ENCODE data around the gene MEF2C. TPM values are rescaled to one million over a fixed set of nuclear protein-coding genes. Genes with fewer than 3 reads are reported as not detected.

MEF2C gene
- total RNA-seq, 1 experiment from 2014 or later: 13.0 TPM

GRCh38 chr5:88787856-88788255, 95.1 kb downstream of the MEF2C start:
- CTCF ChIA-PET: no interaction called here
- intact Hi-C loops (cut with micrococcal nuclease): loop anchor here (5.0 kb wide), 1 partner anchor 94 kb away; the partner anchor contains the start of gene MEF2C
- no peaks in the 10 kb centered on the region for H3K36me3 ChIP-seq (ENCODE audit: control insufficient read depth in 1 of 2, insufficient read depth in 2 of 2, low read length in 2 of 2)
- no peak overlapping the region for H3K4me3 ChIP-seq (replicated peaks in 1 of 2; ENCODE audit: low read depth in 1 of 2, low read length in 2 of 2)
- H3K9ac ChIP-seq (ENCODE audit: low read length): no peak overlapping the region
- no peaks in the 10 kb centered on the region for H3K9me2 ChIP-seq (ENCODE audit: insufficient read depth)
- H3K79me2 ChIP-seq (ENCODE audit: insufficient read depth, low read length): no peaks in the 10 kb centered on the region
- no peak for TF ChIP-seq CEBPB (IDR thresholded peaks at IDR 0.05; ENCODE audit: low read depth)
- 0 out of 2 replicates have a peak, but pooled peaks have one; percentile 17 for TF ChIP-seq FOSL1 (IDR thresholded peaks at IDR 0.05; ENCODE audit: low read depth)
- no peak for TF ChIP-seq MAX (IDR thresholded peaks at IDR 0.05)
- no peak for TF ChIP-seq POLR2AphosphoS5 (IDR thresholded peaks at IDR 0.05; ENCODE audit: low read depth, low read length)
- POLR2A ChIA-PET: no interaction called here
- H3K27me3 ChIP-seq (ENCODE audit: insufficient read depth, low read length): no peaks in the 10 kb centered on the region
- H3K4me2 ChIP-seq (ENCODE audit: low read length): peak overlapping the region; percentile 33
- peaks cover 25 to 37% of the 10 kb centered on the region in 2 experiments for H3K4me1 ChIP-seq (ENCODE audit: control insufficient read depth in 1 of 2, insufficient read depth in 2 of 2, low read length in 2 of 2)
- H3K9me3 ChIP-seq (ENCODE audit: control insufficient read depth in 1 of 2, insufficient read depth in 1 of 2, low read depth in 1 of 2, low read length in 2 of 2): no peaks in the 10 kb centered on the region
- H3K27ac ChIP-seq (ENCODE audit: low read depth, low read length): no peak overlapping the region
- no peak overlapping the region for H2AFZ ChIP-seq (ENCODE audit: low read depth, low read length, poor library complexity, severe bottlenecking)
- H4K20me1 ChIP-seq (ENCODE audit: insufficient read depth): no peaks in the 10 kb centered on the region
- BruUV-seq (replicated peaks): no TSS peak
- ATAC-seq (no peak), DNase-seq (ENCODE audit: low read depth, low spot score) (no peak)
- RAD21 ChIA-PET (ENCODE audit: low non-redundant PET in 1 of 2, low total read pairs in 2 of 2, uncharacterized antibody in 2 of 2, unreplicated experiment in 2 of 2): no interaction called here

- ChIA-PET POLR2A (no interaction called here), CTCF (no interaction called here), RAD21 (ENCODE audit: low non-redundant PET in 1 of 2, low total read pairs in 2 of 2, uncharacterized antibody in 2 of 2, unreplicated experiment in 2 of 2) (no interaction called here)
- no TSS peak for BruUV-seq (replicated peaks)
- TF ChIP-seq JUND (IDR thresholded peaks at IDR 0.05): no peak
- no peak for TF ChIP-seq POLR2A (IDR thresholded peaks at IDR 0.05; ENCODE audit: borderline replicate concordance, extremely low read depth, insufficient read depth, insufficient read length)
- TF ChIP-seq EZH2phosphoT487 (IDR thresholded peaks at IDR 0.05; ENCODE audit: borderline replicate concordance): no peak
- no peak for TF ChIP-seq SIN3A (IDR thresholded peaks at IDR 0.05; ENCODE audit: low read depth)
- no peak for TF ChIP-seq POLR2AphosphoS5 (IDR thresholded peaks at IDR 0.05; ENCODE audit: low read depth, low read length)
- no peak for TF ChIP-seq EZH2 (IDR thresholded peaks at IDR 0.05)
- TF ChIP-seq FOSL1 (IDR thresholded peaks at IDR 0.05; ENCODE audit: low read depth): no peak
- Histone ChIP-seq H3K4me2 (ENCODE audit: low read length) (peak overlapping the region; percentile 77), H3K9me2 (ENCODE audit: insufficient read depth) (no peaks in the 10 kb centered on the region), H3K4me3 (replicated peaks in 1 of 2; ENCODE audit: low read depth in 1 of 2, low read length in 2 of 2) (peak overlapping the region in 1 of 2 experiments; percentile 50; a peak in 2 of 4 replicates), H3K4me1 (ENCODE audit: control insufficient read depth in 1 of 2, insufficient read depth in 2 of 2, low read length in 2 of 2) (peaks cover 25 to 37% of the 10 kb centered on the region in 2 experiments), H3K9ac (ENCODE audit: low read length) (peak overlapping the region; percentile 61; the same call in 1 of the 2 replicates), H2AFZ (ENCODE audit: low read depth, low read length, poor library complexity, severe bottlenecking) (no peak overlapping the region), H3K27me3 (ENCODE audit: insufficient read depth, low read length) (no peaks in the 10 kb centered on the region), H3K27ac (ENCODE audit: low read depth, low read length) (peak overlapping the region; percentile 92; the same call in 1 of the 2 replicates), H3K36me3 (ENCODE audit: control insufficient read depth in 1 of 2, insufficient read depth in 2 of 2, low read length in 2 of 2) (no peaks in the 10 kb centered on the region), H3K9me3 (ENCODE audit: control insufficient read depth in 1 of 2, insufficient read depth in 1 of 2, low read depth in 1 of 2, low read length in 2 of 2) (no peaks in the 10 kb centered on the region), H4K20me1 (ENCODE audit: insufficient read depth) (no peaks in the 10 kb centered on the region), H3K79me2 (ENCODE audit: insufficient read depth, low read length) (no peaks in the 10 kb centered on the region)
- ATAC-seq (no peak), DNase-seq (ENCODE audit: low read depth, low spot score) (no peak)
- intact Hi-C loops (cut with micrococcal nuclease): loop anchor here (5.0 kb wide), 1 partner anchor 96 kb away; the partner anchor contains the start of gene MEF2C
Observed at GRCh38 chr5:88786789-88787188, 96.2 kb downstream of the MEF2C start.
